NCI-H748 (cell line): ENCODE results near the gene ZNF835.
"Not testable (repeated sequence)": the region's sequence is repeated elsewhere in the genome, so short reads cannot be mapped to it uniquely, and the experiment has no call there.

Experiments
- DNase-seq: peaks from one replicate; lab custom pipeline; 2025; ENCODE audit not compliant: unreplicated experiment; lab: John Stamatoyannopoulos, UW

ZNF835 gene

GRCh38 chr19:56671613-56671994 is at the start of gene ZNF835:
TSS of gene ZNF835 (minus strand) at chr19:56671757. CDS start at chr19:56665198, 6,559 bp downstream.
- no peak for DNase-seq

- DNase-seq, result peak; percentile 72
These were observed 48.7 kb upstream of the ZNF835 start for GRCh38 chr19:56720281-56720680.

GRCh38 chr19:56718231-56718630 is 46.7 kb upstream of the ZNF835 start:
- no peak for DNase-seq

GRCh38 chr19:56712611-56713276 is 41.2 kb upstream of the ZNF835 start:
- peak; percentile 78 for DNase-seq

- DNase-seq, result no peak
These were observed 38.9 kb upstream of the ZNF835 start for GRCh38 chr19:56710437-56710836.

GRCh38 chr19:56707821-56708220 is 36.3 kb upstream of the ZNF835 start:
- no peak for DNase-seq

- DNase-seq, result no peak
These were observed 34.4 kb upstream of the ZNF835 start for GRCh38 chr19:56705939-56706338.

GRCh38 chr19:56701895-56702294 is 30.3 kb upstream of the ZNF835 start:
- DNase-seq, result no peak

GRCh38 chr19:56699552-56699951 is 28.0 kb upstream of the ZNF835 start:
- DNase-seq, result peak; percentile 68

GRCh38 chr19:56692206-56692895 is 20.8 kb upstream of the ZNF835 start:
- peak; percentile 23 for DNase-seq

GRCh38 chr19:56690670-56691069 is 19.1 kb upstream of the ZNF835 start:
- no peak for DNase-seq

- no peak for DNase-seq
These were observed 17.6 kb upstream of the ZNF835 start for GRCh38 chr19:56689198-56689597.

GRCh38 chr19:56687031-56687430 is 15.5 kb upstream of the ZNF835 start:
- no peak for DNase-seq

- DNase-seq, result no peak
These were observed 11.6 kb upstream of the ZNF835 start for GRCh38 chr19:56683116-56683515.

GRCh38 chr19:56681702-56682101 is 10.1 kb upstream of the ZNF835 start:
- peak; percentile 61 for DNase-seq

- DNase-seq, result no peak
These were observed 6.6 kb upstream of the ZNF835 start for GRCh38 chr19:56678205-56678604.

GRCh38 chr19:56672610-56673009 is 1.1 kb upstream of the ZNF835 start:
- not testable (repeated sequence) for DNase-seq

- DNase-seq, result peak; percentile 61
These were observed 470 bp downstream of the ZNF835 start for GRCh38 chr19:56670961-56671612.

- no peak for DNase-seq
These were observed 1.1 kb downstream of the ZNF835 start for GRCh38 chr19:56670401-56670960.

- no peak for DNase-seq
These were observed 2.9 kb downstream of the ZNF835 start for GRCh38 chr19:56668676-56669075.

- DNase-seq, result no peak
These were observed 4.2 kb downstream of the ZNF835 start for GRCh38 chr19:56667311-56667870.
